OCI-LY3 (cell line): ENCODE measurements around the gene CAB39.

Source experiments
- CTCF ChIP-seq: fragments of 200-600, 300-600 bp; sonication (generic); IDR thresholded peaks from 2 replicates; pipeline ENCODE4 v1.5.1; 2014; ENCODE audit warnings: antibody characterized with exemption, low read length, low read depth
- EZH2phosphoT487 ChIP-seq: fragments of 200-600 bp; shearing (Covaris generic); IDR thresholded peaks from 2 replicates; pipeline ENCODE4 v1.6.1; 2018; ENCODE audit warnings: antibody characterized with exemption, mixed run types, low read depth

DNA sequence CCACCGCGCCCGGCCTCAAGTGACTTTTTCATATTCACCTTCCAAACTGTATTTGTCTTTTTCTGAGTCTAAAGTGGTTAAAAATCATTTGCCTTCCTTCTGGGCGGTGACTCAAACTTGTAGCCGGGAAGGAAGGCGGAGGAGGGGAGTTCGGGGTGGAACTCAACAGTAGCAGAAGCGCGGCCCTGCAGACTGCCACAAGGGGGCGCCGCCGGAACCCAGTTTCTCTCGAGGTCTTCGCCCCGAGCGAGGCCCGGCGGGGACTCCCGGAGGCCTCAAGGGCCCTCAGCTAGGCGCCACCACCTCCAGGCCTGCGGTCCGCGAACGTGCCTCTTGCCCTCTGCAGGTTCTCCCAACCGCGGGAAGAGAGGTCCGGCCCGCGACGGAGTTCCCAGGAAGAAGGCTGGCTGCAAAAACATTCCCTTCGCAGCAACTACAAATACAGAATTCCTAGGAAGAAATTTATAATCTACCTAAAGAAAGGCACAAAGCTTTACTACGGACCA is 135.3 kb downstream of the CAB39 start:
- TF ChIP-seq CTCF (peak; percentile 66), EZH2phosphoT487 (no peak)
